Activated T-cell treated with anti-CD3 and anti-CD28 coated beads, Interleukin-2, amount 50 U/mL, for 48 hours (primary cell): ENCODE measurements around the gene CAVIN4.

Experiments
- DNase-seq, 2 experiments: peaks; one replicate each; pipeline ENCODE4 v3.0.0-alpha.2; 2020

CAVIN4 gene, protein sequence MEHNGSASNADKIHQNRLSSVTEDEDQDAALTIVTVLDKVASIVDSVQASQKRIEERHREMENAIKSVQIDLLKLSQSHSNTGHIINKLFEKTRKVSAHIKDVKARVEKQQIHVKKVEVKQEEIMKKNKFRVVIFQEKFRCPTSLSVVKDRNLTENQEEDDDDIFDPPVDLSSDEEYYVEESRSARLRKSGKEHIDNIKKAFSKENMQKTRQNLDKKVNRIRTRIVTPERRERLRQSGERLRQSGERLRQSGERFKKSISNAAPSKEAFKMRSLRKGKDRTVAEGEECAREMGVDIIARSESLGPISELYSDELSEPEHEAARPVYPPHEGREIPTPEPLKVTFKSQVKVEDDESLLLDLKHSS

DNA sequence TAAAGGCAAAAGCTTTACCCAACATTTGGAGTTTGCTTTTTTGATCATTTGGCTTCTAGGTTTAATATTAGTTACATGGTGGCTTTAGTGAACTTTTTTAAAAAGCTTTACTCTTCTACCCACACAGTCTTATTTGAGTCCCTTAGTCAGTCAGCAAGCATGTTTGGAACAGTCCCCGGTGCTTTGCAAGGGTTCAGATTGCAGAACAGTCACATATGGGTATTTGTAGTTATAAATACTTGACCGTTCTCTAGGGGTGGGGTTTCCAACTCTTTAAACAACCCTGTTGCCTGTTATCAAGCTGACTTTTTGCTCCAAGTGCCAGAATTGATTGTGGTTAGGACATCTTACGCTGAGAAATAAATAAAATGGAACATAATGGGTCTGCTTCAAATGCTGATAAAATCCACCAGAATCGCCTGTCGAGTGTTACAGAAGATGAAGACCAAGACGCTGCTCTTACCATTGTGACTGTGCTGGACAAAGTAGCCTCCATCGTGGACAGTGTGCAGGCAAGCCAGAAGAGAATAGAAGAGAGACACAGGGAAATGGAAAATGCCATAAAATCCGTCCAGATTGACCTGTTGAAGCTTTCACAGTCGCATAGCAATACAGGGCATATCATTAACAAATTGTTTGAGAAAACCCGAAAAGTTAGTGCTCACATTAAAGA, at the start of gene CAVIN4:
Gene CAVIN4, plus strand, starts transcription at position 304 of the 673 bp plus-strand sequence. Its CDS starts 65 bp downstream, at position 369.
- no peak for DNase-seq

- no peak for DNase-seq
Observed at GRCh38 chr9:100534401-100534800, 43.5 kb upstream of the CAVIN4 start.

GRCh38 chr9:100540327-100540726, 37.6 kb upstream of the CAVIN4 start:
- no peak for DNase-seq

GRCh38 chr9:100549048-100549447, 28.8 kb upstream of the CAVIN4 start:
- no peak for DNase-seq

GRCh38 chr9:100554935-100555401, 22.9 kb upstream of the CAVIN4 start:
- no peak for DNase-seq

DNA sequence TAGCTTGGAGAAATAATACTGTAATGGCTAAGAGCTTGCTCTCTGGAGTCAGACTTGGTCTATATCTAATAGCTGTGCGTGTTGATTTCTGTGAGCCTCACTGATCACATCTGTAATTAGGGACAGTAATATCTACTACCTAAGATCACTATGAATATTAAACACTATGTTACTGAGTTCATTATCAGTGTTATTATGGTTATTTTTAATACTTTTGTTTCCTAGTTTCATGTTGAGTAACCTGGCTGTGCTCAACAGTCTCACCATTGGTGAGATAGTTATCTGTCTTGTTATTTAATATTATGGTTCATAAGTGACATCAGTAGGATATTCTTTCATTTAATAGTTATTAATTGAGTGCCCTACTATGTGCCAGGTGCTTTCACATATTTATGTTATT, 22.4 kb upstream of the CAVIN4 start:
- DNase-seq = no peak

DNA sequence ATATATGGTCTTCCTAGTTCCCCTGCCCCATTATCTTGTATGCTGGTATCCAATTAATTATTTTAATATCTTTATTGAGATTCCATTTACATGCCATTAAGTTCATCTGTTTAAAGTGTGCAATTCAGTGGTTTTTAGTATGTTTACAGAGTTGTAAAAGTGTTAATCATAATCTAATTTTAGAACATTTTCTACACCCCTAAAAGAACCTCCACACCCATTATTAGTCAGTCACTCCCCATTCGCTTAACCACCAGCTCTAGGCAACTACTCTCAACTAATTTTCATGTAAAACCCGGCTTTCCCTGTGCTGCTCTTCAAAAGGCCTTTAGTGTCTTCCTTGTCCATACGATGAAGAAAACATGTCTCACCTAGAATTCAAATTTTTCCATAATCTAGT, 20.8 kb upstream of the CAVIN4 start:
- DNase-seq = no peak

DNA sequence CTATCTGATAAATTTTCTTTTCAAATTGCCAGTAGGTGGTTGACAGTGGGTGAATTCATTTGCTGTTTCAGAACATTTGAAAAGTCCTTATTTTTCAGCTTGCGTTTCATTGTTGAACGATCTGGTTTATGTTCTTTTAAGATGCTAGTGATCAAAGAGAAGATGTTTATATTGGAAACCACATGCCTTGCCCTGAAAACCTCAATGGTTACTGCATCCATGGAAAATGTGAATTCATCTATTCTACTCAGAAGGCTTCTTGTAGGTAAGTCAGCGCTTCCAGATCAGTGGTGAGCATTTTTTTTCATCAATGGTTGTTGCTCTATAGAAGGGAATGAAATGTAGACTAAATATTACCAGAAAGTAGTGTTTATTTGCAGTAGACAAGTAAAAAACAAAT, 16.6 kb upstream of the CAVIN4 start:
- DNase-seq = no peak

DNA sequence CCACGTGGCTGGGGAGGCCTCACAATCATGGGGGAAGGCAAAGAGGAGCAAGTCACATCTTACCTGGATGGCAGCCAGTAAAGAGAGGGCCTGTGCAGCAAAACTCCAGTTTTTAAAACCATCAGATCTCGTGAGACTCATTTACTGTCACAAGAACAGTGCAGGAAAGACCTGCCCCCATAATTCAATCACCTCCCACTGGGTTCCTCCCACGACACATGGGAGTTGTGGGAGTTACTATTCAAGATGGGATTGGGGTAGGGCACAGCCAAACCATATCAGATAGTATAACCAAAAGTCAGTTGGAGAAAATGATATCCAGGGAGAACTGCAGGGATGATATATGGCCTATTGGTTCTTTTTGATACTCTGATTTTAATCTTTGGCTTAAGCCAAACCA, 10.0 kb upstream of the CAVIN4 start:
- no peak for DNase-seq

DNA sequence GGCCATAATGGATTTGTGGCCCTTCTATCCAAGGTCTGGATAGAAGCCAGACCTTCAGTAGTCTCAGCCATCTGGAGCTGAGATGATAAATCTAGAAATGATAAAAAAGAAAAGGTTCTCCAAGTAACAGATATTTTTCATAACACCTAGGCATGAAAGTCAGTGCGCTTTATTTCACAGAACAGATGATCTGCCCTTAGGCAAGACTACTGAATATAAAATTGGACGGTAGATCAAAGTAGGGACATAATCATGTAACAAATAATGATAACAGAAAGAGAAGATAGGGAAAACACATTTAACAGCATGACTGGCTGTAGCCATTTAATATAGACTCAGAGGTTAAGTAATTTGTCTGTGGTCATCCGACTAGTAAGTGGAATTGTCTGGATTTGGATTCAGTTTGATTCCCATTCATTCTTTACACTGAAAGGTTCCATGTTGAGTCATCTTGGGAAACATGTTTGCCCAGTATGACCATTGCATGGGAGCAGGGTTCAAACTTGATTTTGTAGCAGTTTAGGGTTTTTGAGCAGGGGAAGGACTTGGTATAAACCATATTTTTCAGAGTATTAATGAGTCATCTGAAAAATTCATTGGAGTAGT, 4.1 kb upstream of the CAVIN4 start:
- DNase-seq = no peak

DNA sequence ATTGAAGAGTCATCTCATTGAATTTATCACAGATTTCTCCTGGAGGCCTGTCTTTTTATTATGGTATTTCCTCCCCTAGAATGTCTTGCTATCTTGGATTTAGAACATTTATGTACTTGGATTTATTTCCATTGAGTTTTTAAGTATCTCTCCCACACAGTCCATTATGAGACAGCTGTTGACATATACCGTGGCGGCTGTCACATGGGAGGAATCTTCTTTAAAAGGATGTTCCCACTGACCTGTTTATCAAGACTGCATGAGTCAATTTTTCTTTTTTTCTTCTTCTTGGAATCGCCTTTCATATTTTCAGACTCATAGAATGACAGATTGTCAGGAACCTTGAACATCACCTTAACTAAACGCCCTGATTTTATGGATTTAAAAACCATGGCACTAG, 2.9 kb upstream of the CAVIN4 start:
- DNase-seq = no peak

GRCh38 chr9:100575765-100576386, 2.0 kb upstream of the CAVIN4 start:
- DNase-seq = no peak

- DNase-seq = no peak
Observed at GRCh38 chr9:100578610-100579009, 731 bp downstream of the CAVIN4 start.

GRCh38 chr9:100579665-100580064, 1.8 kb downstream of the CAVIN4 start:
- DNase-seq = no peak

DNA sequence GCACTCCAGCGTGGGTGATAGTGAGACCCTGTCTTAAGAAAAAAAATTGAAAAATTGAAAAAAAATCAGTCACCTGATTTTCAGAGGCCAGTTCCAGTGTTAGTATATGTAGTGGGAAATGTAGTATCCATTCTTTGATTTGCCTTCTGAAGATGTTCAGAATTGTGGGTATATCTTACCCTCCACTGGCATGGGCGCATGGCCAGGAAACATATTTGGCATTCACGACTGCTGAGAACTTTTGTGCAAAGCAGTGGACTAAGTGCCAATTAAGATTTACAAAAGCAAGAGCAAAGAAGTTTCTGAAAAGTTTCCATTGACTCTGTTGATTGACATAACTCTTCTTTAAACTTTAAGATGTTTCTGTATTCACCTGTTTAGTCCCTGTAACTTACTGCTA, 2.4 kb downstream of the CAVIN4 start:
- no peak for DNase-seq

- DNase-seq = no peak
Observed at GRCh38 chr9:100581081-100581480, 3.2 kb downstream of the CAVIN4 start.

DNA sequence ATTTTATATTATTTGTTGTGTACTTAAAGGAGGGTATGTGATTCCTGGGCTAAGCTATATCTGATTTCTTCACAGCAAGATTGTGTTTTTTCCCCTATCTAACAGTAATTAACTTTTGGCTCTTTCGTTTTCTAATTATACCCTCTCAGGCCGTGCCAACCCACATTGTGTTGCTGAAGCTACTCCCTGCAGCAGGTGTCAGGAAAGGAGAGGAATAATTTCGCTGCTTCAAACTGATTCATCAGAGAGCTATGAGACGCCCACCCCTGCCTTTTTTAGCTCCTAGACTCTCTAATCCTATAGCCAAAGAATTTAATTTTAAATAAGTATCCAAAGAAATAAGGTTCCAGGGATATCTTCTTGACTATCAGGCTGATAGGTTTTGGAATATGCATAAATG, 3.8 kb downstream of the CAVIN4 start:
- DNase-seq = no peak

- no peak for DNase-seq
Observed at GRCh38 chr9:100583014-100583802, 5.3 kb downstream of the CAVIN4 start.

DNA sequence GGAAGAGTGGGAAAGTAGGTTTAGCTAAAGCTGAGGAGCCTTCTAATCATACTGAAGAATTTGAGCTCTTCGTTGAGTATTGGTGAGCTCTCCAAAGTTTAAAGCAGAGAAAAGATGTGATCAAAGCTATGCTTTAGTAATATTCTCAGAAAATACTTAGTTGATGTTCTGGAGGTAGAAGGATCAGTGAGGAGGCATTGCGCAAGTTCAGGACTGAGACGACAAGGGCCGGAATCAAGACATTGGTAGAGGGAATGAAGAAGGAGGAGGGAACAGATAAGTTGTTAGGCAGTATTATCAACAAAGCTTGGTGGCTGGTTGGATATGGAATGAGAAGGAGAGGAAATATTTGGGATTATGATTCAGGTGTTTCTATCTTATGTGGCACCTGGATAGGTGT, 7.1 kb downstream of the CAVIN4 start:
- no peak for DNase-seq

GRCh38 chr9:100586093-100586492, 8.2 kb downstream of the CAVIN4 start:
- DNase-seq = no peak

- no peak for DNase-seq
Observed at GRCh38 chr9:100587375-100587774, 9.5 kb downstream of the CAVIN4 start.

GRCh38 chr9:100589582-100589981, 11.7 kb downstream of the CAVIN4 start:
- no peak for DNase-seq

GRCh38 chr9:100590481-100590880, 12.6 kb downstream of the CAVIN4 start:
- DNase-seq = no peak
